Fibroblast of mammary gland (primary cell): Measurements from ENCODE around the gene ZFYVE28.
A peak's percentile ranks its signal among the peaks of the same experiment; 100 is the strongest.
"Not testable (repeated sequence)": the region's sequence is repeated elsewhere in the genome, so short reads cannot be mapped to it uniquely, and the experiment has no call there.

Experiments used
- DNase-seq: peaks from one replicate; pipeline ENCODE4 v3.0.0-alpha.2; 2010; ENCODE audit warnings: low read depth
- H3K4me3 ChIP-seq: 2 replicates; pipeline ENCODE4 v1.5.1; 2011; ENCODE audit warnings: low read depth, mild to moderate bottlenecking, low read length, moderate library complexity; ENCODE audit not compliant: control insufficient read depth
- TF ChIP-seq, protein P1 (sequence below): conservative IDR thresholded peaks from 2 replicates; pipeline ENCODE4 v1.5.1; 2011; ENCODE audit warnings: low read depth, low read length, inconsistent platforms; ENCODE audit not compliant: control insufficient read depth, insufficient read depth

The ZFYVE28 gene

DNA sequence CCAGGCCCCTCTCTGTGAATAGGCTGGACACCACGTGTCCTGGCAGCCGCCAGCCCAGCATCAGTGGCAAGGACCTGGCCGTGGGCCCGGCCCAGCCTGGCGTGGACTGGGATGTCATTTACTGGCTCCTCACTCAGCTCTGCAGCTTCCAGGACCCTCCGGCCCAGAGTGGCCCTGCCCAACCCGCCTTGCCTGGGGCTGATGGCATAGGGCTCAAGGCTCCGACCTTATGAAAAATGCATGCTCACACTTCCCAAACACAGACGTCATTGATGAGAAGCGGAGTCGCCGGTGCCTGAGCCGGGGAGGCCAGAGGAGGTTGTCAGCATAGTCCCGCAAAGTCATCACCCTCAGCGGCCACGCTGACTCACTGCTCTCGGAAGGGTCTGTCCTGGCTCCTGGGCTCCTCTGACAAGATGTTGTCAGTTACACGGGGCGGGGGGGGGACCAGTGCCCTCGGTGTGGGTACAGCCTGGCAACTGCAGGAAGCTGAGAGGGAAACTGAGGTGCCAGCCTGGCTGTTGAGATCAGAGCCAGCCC is 14.6 kb upstream of the ZFYVE28 start:
- TF ChIP-seq, protein P1, sequence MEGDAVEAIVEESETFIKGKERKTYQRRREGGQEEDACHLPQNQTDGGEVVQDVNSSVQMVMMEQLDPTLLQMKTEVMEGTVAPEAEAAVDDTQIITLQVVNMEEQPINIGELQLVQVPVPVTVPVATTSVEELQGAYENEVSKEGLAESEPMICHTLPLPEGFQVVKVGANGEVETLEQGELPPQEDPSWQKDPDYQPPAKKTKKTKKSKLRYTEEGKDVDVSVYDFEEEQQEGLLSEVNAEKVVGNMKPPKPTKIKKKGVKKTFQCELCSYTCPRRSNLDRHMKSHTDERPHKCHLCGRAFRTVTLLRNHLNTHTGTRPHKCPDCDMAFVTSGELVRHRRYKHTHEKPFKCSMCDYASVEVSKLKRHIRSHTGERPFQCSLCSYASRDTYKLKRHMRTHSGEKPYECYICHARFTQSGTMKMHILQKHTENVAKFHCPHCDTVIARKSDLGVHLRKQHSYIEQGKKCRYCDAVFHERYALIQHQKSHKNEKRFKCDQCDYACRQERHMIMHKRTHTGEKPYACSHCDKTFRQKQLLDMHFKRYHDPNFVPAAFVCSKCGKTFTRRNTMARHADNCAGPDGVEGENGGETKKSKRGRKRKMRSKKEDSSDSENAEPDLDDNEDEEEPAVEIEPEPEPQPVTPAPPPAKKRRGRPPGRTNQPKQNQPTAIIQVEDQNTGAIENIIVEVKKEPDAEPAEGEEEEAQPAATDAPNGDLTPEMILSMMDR, result no peak
- DNase-seq, result peak; percentile 40
- no peak overlapping the region for H3K4me3 ChIP-seq

DNA sequence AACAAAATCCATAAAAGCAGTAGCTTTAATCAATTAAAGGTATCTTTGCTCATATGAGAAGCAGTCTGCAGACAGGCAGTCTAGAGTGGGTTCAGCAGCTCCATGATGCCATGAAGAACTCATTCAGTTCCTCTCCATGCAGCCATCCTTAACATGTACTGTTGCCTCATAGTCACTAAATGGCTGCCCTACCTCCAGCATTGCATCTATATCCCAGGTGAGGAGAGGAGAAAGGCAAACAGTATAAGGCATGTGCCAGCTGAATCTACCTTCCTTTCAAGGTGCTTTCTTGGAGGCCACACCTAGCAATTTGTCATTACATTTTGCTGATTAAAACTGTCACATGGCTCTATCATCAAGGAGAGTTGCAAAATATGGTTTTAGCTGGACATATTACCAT is 13.6 kb upstream of the ZFYVE28 start:
- no peak for DNase-seq
- TF ChIP-seq, protein P1, result no peak
- H3K4me3 ChIP-seq, result no peak overlapping the region

DNA sequence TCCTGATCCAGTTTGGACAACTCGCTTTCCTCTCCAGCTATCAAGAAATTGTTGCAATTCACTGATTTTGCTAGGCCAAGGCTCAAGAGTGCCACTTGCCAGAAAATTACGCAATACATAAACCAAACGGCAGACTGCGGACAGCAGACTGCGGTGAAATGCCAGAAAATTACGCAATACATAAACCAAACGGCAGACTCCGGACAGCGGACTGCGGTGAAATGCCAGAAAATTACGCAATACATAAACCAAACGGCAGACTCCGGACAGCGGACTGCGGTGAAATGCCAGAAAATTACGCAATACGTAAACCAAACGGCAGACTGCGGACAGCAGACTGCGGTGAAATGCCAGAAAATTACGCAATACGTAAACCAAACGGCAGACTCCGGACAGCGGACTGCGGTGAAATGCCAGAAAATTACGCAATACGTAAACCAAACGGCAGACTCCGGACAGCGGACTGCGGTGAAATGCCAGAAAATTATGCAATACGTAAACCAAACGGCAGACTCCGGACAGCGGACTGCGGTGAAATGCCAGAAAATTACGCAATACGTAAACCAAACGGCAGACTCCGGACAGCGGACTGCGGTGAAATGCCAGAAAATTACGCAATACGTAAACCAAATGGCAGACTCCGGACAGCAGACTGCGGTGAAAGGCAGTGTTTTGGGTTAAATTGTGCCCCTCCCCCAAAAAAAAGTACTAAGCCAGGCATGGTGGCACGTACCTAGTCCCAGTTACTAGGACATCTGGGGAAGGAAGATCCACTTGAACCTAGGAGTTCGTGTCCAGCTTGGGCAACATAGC is 11.7 kb upstream of the ZFYVE28 start:
- DNase-seq, result peak; percentile 87
- H3K4me3 ChIP-seq, result not testable (repeated sequence)

DNA sequence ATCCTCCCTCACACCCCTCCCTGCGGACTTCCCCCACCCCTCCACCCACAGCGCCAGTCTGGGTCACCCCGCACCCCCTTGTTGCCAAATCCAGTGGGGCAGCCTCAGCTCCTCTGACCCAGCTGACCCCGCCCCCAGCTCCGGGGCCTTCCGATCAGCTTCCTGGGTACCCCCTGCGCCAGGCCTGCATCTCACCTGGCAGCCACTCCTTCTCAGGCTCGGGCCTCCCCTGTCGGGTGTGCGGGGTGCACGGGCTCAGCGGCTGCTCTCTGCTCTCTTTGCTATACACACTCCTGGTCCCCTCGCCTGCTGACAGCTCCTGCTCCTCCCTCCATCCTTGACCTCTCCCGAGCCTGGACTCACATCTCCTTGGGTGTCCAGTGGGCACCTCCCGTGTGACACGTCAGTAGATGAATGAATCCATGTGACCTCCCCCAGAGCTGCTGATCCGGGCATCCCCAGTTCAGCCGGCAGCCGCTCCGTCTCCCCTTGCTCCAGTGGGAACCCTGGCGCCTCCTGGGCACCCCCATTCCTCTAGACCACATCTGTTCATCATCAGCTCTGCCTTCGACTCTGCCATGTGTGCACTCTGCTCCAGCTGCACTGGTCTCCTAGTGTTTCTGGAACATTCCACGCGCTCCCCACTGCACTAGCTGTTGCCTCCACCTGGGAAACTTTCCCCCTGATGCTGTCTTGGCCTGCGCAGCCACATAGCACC is 10.2 kb upstream of the ZFYVE28 start:
- TF ChIP-seq, protein P1, result no peak
- H3K4me3 ChIP-seq, result no peak overlapping the region
- DNase-seq, result no peak

DNA sequence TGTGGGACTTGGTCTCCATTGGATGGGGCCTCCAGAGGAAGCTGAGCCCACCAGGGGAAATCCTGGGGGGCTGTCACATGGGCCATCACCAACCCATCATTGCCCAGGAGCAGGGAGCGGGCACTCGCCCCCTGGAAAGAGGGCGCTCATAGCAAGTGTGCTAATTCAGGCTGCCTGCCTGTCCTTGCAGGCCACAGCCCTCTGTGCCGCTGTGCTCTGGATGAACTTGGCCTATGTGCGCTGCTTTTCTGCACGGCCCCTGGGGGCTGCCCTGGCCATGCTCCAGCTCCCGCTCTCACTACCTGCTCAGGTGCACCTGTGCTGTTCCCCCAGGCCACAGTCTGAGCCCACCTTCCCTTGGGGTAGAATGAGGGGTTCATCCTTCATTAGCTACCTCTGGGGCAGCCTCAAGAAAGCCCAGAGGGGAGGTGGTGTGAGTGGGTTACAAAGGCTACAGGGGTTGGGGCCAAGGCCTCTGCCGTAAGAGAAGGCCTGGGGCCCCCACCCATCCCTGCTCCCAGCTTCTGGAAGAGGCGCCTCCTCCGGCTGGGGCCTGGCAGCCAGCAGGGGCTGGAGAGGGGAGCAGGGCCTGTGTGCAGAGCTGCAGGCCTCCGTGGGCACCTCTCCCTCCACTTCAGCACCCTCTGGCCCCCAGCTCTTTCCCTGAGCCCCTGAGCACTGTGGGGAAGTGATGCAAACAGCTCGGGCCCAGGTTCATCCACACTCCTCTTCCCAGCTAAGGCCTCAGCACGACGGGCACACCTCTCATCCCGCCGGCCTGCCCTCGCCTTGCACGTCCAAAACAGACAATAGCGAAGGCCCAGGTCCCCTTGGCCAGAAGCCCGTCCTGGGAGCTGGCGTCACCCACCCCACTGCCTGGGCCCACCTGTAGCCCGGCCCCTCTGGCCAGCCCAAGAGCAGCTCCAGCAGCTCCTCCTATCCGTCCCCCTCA is 9.2 kb upstream of the ZFYVE28 start:
- TF ChIP-seq, protein P1, result no peak
- no peak for DNase-seq
- no peak overlapping the region for H3K4me3 ChIP-seq

DNA sequence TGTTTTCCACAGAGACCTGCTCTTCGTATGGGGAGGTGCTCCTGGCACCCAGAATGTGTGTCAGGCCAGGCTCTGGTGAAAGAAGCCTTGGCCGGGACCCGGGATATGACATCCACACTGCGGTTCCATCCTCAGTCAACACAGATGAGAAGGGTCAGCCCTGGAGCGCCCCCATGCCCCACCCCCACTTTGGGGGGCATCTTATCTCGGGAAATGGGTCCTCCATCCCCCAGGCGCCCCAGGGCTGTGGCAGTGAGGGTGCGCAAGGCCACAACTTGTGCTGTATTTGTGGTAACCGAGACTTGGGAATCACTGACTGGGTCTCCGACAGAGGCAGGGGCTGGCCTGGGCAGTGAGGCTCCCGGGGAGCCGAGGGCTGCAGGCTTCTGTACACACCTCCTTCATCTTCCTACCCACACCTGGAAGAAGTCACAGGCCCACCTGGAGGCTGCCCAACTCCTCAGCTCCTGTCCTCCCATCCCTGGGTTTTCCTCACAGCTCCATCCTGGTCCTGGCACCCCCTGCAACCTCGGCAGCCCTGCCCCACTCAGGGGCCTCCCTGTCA is 8.3 kb upstream of the ZFYVE28 start:
- TF ChIP-seq, protein P1, result no peak
- H3K4me3 ChIP-seq, result no peak overlapping the region

More for the DNA sequence above, 8.3 kb upstream of the ZFYVE28 start:
- DNase-seq, result no peak
